ENCODE measurements around the gene NAA80. TPM values are rescaled to one million over a fixed set of nuclear protein-coding genes. Genes with fewer than 3 reads are reported as not detected.
A peak's percentile ranks its signal among the peaks of the same experiment; 100 is the strongest.
"Not testable (repeated sequence)": the region's sequence is repeated elsewhere in the genome, so short reads cannot be mapped to it uniquely, and the experiment has no call there.

Gene NAA80
- total RNA-seq, 1 donor from 2014 or later, result 12.7 TPM

GRCh38 chr3:50314816-50315215 lies 15.6 kb upstream of the NAA80 start:
- no peak for DNase-seq (ENCODE audit: low spot score)

GRCh38 chr3:50314342-50314741 lies 15.1 kb upstream of the NAA80 start:
- DNase-seq (ENCODE audit: low spot score), result no peak

GRCh38 chr3:50312041-50312440 lies 12.8 kb upstream of the NAA80 start:
- DNase-seq (ENCODE audit: low spot score), result not testable (repeated sequence)

GRCh38 chr3:50304601-50305000 lies 5.4 kb upstream of the NAA80 start:
- DNase-seq (ENCODE audit: low spot score), result no peak

- DNase-seq (ENCODE audit: low spot score), result peak; percentile 79
These were observed 4.0 kb upstream of the NAA80 start, which contains the start of gene HYAL1 for GRCh38 chr3:50303013-50303815. Gene HYAL1 (minus strand): TSS chr3:50303574. CDS start chr3:50302956, 618 bp downstream.

GRCh38 chr3:50302095-50303012 lies 3.1 kb upstream of the NAA80 start:
- DNase-seq (ENCODE audit: low spot score), result no peak

- DNase-seq (ENCODE audit: low spot score), result no peak
These were observed 1.6 kb upstream of the NAA80 start for GRCh38 chr3:50300681-50301254.

GRCh38 chr3:50299929-50300680 lies 900 bp upstream of the NAA80 start:
- no peak for DNase-seq (ENCODE audit: low spot score)

GRCh38 chr3:50299638-50299928 lies 378 bp upstream of the NAA80 start:
- DNase-seq (ENCODE audit: low spot score), result no peak

GRCh38 chr3:50297896-50298725 lies 1.1 kb downstream of the NAA80 start:
- DNase-seq (ENCODE audit: low spot score), result no peak

GRCh38 chr3:50297384-50297775 lies 1.8 kb downstream of the NAA80 start:
- no peak for DNase-seq (ENCODE audit: low spot score)

- no peak for DNase-seq (ENCODE audit: low spot score)
These were observed 2.4 kb downstream of the NAA80 start for GRCh38 chr3:50296721-50297383.

GRCh38 chr3:50295553-50296431 lies 3.4 kb downstream of the NAA80 start:
- no peak for DNase-seq (ENCODE audit: low spot score)

GRCh38 chr3:50294492-50295403 lies 4.5 kb downstream of the NAA80 start:
- DNase-seq (ENCODE audit: low spot score), result no peak

GRCh38 chr3:50294089-50294488 lies 5.1 kb downstream of the NAA80 start:
- DNase-seq (ENCODE audit: low spot score), result no peak

- DNase-seq (ENCODE audit: low spot score), result no peak
These were observed 6.0 kb downstream of the NAA80 start for GRCh38 chr3:50293079-50293801.
